ENCODE measurements around the gene CNIH1.

CNIH1 gene

GRCh38 chr14:54440873-54441868 lies at the start of gene CNIH1:
CNIH1 (minus strand) TSS chr14:54441374; CDS start chr14:54441327, 47 bp downstream.
- DNase-seq (ENCODE audit: low read depth, low spot score), result peak; percentile 63
- Histone ChIP-seq H3K36me3 (ENCODE audit: insufficient read depth, low read length) (peaks cover 22% of the 10 kb centered on the region), H3K9ac (ENCODE audit: insufficient read length) (peak within 1 kb of the TSS; percentile 94), H3K4me3 (peak within 1 kb of the TSS; percentile 95), H3K9me3 (ENCODE audit: low read depth, low read length) (no peaks in the 10 kb centered on the region), H3K27ac (peak within 1 kb of the TSS; percentile 88)
- peak; percentile 92 for TF ChIP-seq POLR2AphosphoS5 (IDR thresholded peaks at IDR 0.05; ENCODE audit: borderline replicate concordance, low read depth, low read length)
- no peak for TF ChIP-seq EZH2 (IDR thresholded peaks at IDR 0.05)
- peak; percentile 13 for TF ChIP-seq FOXP2 (optimal IDR thresholded peaks at IDR 0.05; ENCODE audit: control extremely low read depth, extremely low read length, insufficient read depth)

- TF ChIP-seq POLR2AphosphoS5 (IDR thresholded peaks at IDR 0.05; ENCODE audit: borderline replicate concordance, low read depth, low read length) (no peak; the same call in 1 of the 2 replicates), EZH2 (IDR thresholded peaks at IDR 0.05) (no peak), FOXP2 (optimal IDR thresholded peaks at IDR 0.05; ENCODE audit: control extremely low read depth, extremely low read length, insufficient read depth) (no peak)
- Histone ChIP-seq H3K36me3 (ENCODE audit: insufficient read depth, low read length) (peaks cover 10% of the 10 kb centered on the region), H3K9me3 (ENCODE audit: low read depth, low read length) (no peaks in the 10 kb centered on the region), H3K27ac (peak overlapping the region; percentile 70), H3K9ac (ENCODE audit: insufficient read length) (no peak overlapping the region), H3K4me3 (peak overlapping the region; percentile 2)
- no peak for DNase-seq (ENCODE audit: low read depth, low spot score)
Observed at GRCh38 chr14:54490445-54491175, 49.4 kb upstream of the CNIH1 start.

GRCh38 chr14:54489731-54490444 lies 48.7 kb upstream of the CNIH1 start:
- H3K4me3 ChIP-seq, result peak overlapping the region; percentile 98
- H3K9me3 ChIP-seq (ENCODE audit: low read depth, low read length), result no peaks in the 10 kb centered on the region
- peak overlapping the region; percentile 70 for H3K27ac ChIP-seq
- peak overlapping the region; percentile 97 for H3K9ac ChIP-seq (ENCODE audit: insufficient read length)
- no peak for TF ChIP-seq EZH2 (IDR thresholded peaks at IDR 0.05)
- TF ChIP-seq POLR2AphosphoS5 (IDR thresholded peaks at IDR 0.05; ENCODE audit: borderline replicate concordance, low read depth, low read length), result no peak
- no peak for TF ChIP-seq FOXP2 (optimal IDR thresholded peaks at IDR 0.05; ENCODE audit: control extremely low read depth, extremely low read length, insufficient read depth)
- DNase-seq (ENCODE audit: low read depth, low spot score), result no peak
- H3K36me3 ChIP-seq (ENCODE audit: insufficient read depth, low read length), result peaks cover 12% of the 10 kb centered on the region

DNA sequence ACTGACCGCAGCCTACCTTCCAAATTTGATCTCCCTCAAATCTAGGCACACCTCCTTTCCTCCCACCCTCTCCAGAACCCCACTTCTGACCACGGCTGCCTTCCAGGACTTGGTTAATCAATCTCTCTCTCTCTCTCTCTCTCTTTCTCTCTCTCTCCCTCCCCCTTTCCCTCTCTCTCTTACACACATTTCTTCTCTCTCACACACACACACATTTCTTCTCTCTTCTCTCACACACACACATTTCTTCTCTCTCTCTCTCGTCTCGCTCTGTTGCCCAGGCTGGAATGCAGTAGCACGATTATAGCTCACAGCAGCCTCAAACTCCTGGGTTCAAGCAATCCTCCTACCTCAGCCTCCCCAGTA lies 48.1 kb upstream of the CNIH1 start:
- no peak for DNase-seq (ENCODE audit: low read depth, low spot score)
- no peak for TF ChIP-seq EZH2 (IDR thresholded peaks at IDR 0.05)
- no peak for TF ChIP-seq POLR2AphosphoS5 (IDR thresholded peaks at IDR 0.05; ENCODE audit: borderline replicate concordance, low read depth, low read length)
- no peak for TF ChIP-seq FOXP2 (optimal IDR thresholded peaks at IDR 0.05; ENCODE audit: control extremely low read depth, extremely low read length, insufficient read depth)

DNA sequence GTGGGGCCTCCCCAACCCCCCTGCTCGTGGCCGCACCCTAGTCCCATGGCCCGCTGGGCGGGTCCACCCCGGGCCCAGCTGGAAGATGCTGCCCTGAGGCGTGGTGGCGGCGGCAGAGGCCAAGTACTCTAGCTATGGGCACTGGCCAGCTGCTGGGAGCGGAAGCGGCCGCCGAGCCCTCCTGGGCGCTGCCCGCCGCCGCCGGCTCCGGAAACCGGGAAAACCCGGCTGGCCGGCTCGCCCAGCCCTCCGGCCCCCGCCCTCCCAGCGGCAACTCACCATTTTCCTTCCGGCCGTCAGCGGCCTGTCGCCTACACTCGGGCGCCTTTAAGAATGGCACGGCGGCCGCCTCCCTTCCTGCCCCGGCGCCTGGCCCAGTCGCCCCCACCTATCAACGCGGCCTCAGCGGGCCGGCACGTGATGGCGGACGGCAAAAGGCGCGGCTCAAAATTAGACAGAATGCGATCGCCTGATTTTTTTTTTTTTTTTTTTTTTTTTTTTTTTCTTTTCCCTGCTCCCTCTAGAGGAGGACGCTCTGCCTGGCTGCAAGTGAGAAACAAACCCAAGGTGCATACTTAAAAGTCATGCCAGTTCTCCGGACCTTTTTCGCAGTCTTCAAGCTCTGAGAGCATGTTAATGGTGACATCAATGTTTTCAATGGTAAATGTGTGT lies 47.6 kb upstream of the CNIH1 start, which contains the start of gene GMFB:
Gene GMFB (minus strand): TSS at position 335 of the 672 bp plus-strand sequence. CDS start 53 bp downstream, at position 282.
- no peaks in the 10 kb centered on the region for H3K9me3 ChIP-seq (ENCODE audit: low read depth, low read length)
- peak within 1 kb of the TSS; percentile 92 for H3K27ac ChIP-seq
- no peak for TF ChIP-seq EZH2 (IDR thresholded peaks at IDR 0.05)
- TF ChIP-seq POLR2AphosphoS5 (IDR thresholded peaks at IDR 0.05; ENCODE audit: borderline replicate concordance, low read depth, low read length), result peak; percentile 79
- peak within 1 kb of the TSS; percentile 97 for H3K9ac ChIP-seq (ENCODE audit: insufficient read length)
- no peak for DNase-seq (ENCODE audit: low read depth, low spot score)
- peaks cover 17% of the 10 kb centered on the region for H3K36me3 ChIP-seq (ENCODE audit: insufficient read depth, low read length)
- peak within 1 kb of the TSS; percentile 98 for H3K4me3 ChIP-seq

More for the DNA sequence above, 48.1 kb upstream of the CNIH1 start:
- Histone ChIP-seq H3K9me3 (ENCODE audit: low read depth, low read length) (no peaks in the 10 kb centered on the region), H3K4me3 (peak overlapping the region; percentile 98), H3K36me3 (ENCODE audit: insufficient read depth, low read length) (peaks cover 16% of the 10 kb centered on the region), H3K9ac (ENCODE audit: insufficient read length) (peak overlapping the region; percentile 97), H3K27ac (peak overlapping the region; percentile 70; the same call in 1 of the 2 replicates)

GRCh38 chr14:54488318-54488645 lies 47.1 kb upstream of the CNIH1 start:
- H3K4me3 ChIP-seq, result peak overlapping the region; percentile 98
- H3K27ac ChIP-seq, result peak overlapping the region; percentile 92
- no peak for TF ChIP-seq FOXP2 (optimal IDR thresholded peaks at IDR 0.05; ENCODE audit: control extremely low read depth, extremely low read length, insufficient read depth)
- no peak for TF ChIP-seq EZH2 (IDR thresholded peaks at IDR 0.05)
- TF ChIP-seq POLR2AphosphoS5 (IDR thresholded peaks at IDR 0.05; ENCODE audit: borderline replicate concordance, low read depth, low read length), result no peak
- no peaks in the 10 kb centered on the region for H3K9me3 ChIP-seq (ENCODE audit: low read depth, low read length)
- peak overlapping the region; percentile 97 for H3K9ac ChIP-seq (ENCODE audit: insufficient read length)
- H3K36me3 ChIP-seq (ENCODE audit: insufficient read depth, low read length), result peaks cover 22% of the 10 kb centered on the region
- no peak for DNase-seq (ENCODE audit: low read depth, low spot score)

DNA sequence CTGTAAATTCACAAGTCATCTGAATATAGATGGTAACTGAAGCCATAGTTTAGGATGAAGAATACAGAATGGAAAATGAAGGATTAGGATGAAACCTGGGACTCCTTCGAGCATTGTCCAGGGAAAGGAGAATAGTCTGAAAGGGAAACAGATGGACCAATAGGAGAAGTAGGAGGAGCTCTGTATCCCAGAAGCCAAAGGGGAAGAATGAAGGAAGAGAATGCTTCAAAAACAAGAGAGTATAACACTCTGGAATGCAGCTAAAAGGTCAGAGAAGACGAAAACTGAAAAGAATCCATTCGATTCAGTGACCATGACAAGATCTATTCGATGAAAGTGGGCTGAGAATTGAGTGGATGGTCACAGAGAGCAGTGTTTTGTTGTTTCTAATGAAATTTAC lies 46.6 kb upstream of the CNIH1 start:
- TF ChIP-seq EZH2 (IDR thresholded peaks at IDR 0.05) (no peak), FOXP2 (optimal IDR thresholded peaks at IDR 0.05; ENCODE audit: control extremely low read depth, extremely low read length, insufficient read depth) (no peak), POLR2AphosphoS5 (IDR thresholded peaks at IDR 0.05; ENCODE audit: borderline replicate concordance, low read depth, low read length) (no peak)
- DNase-seq (ENCODE audit: low read depth, low spot score), result no peak
- Histone ChIP-seq H3K36me3 (ENCODE audit: insufficient read depth, low read length) (peaks cover 27% of the 10 kb centered on the region), H3K4me3 (peak overlapping the region; percentile 98), H3K9me3 (ENCODE audit: low read depth, low read length) (no peaks in the 10 kb centered on the region), H3K9ac (ENCODE audit: insufficient read length) (peak overlapping the region; percentile 97), H3K27ac (peak overlapping the region; percentile 92)
